T-cell (primary cell): ENCODE data around the gene HIRIP3. TPM values are rescaled to one million over a fixed set of nuclear protein-coding genes. Genes with fewer than 3 reads are reported as not detected.

Source experiments
- ATAC-seq, 4 experiments: fragments of 200-7000 bp in 3 of 4; fragments of 150-1000 bp in 1 of 4; cut with Tn5 transposase; replicated peaks in 1 of 4; 1 replicate in 3 of 4; 2 replicates in 1 of 4; pipeline ENCODE4 v1.10.0; 2021; ENCODE audit warnings: moderate library complexity in 3 of 4, mild to moderate bottlenecking in 2 of 4, moderate number of reproducible peaks in 1 of 4
- CTCF ChIA-PET, 2 donors: fragments of 300-600 bp; sonication (Branson Sonifier 250); formaldehyde crosslinking; loops; one replicate each; lab custom pipeline; 2022; ENCODE audit warnings: antibody characterized with exemption in 2 of 2; lab: Charles Lee
- POLR2A ChIA-PET, 2 donors: fragments of 300-600 bp; sonication (Branson Sonifier 250); formaldehyde crosslinking; loops; one replicate each; lab custom pipeline; 2022; ENCODE audit warnings: antibody characterized with exemption in 2 of 2; lab: Charles Lee
- DNase-seq, 35 experiments: peaks; one replicate each; pipeline versions ENCODE4 v3.0.0 to v3.0.0-alpha.2; 2013 to 2023
- H3K27ac ChIP-seq: one replicate; pipeline ENCODE4 v1.5.1; 2013; ENCODE audit warnings: low read length
- H3K27me3 ChIP-seq, 2 experiments: replicated peaks in 1 of 2; 1 replicate in 1 of 2; 2 replicates in 1 of 2; pipeline versions ENCODE4 v1.6.1 to v1.7.0; 2013; ENCODE audit warnings: low read length in 1 of 2, mixed read lengths in 1 of 2; ENCODE audit not compliant: control insufficient read depth in 2 of 2, insufficient read depth in 2 of 2; ENCODE audit errors: extremely low read depth in 1 of 2
- H3K36me3 ChIP-seq, 2 donors: 1 replicate in 1 of 2; 2 replicates in 1 of 2; pipeline versions ENCODE4 v1.6.1 to v1.7.0; 2013; ENCODE audit warnings: low read length in 1 of 2; ENCODE audit not compliant: control insufficient read depth in 2 of 2, insufficient read depth in 1 of 2; ENCODE audit errors: extremely low read depth in 1 of 2
- H3K4me1 ChIP-seq, 2 experiments: 1 replicate in 1 of 2; 2 replicates in 1 of 2; pipeline versions ENCODE4 v1.6.1 to v1.7.0; 2013; ENCODE audit warnings: low read length in 2 of 2, mixed read lengths in 1 of 2; ENCODE audit not compliant: insufficient read depth in 2 of 2, control insufficient read depth in 1 of 2; ENCODE audit errors: extremely low read depth in 1 of 2
- H3K4me3 ChIP-seq, 2 donors: 1 replicate in 1 of 2; 2 replicates in 1 of 2; pipeline versions ENCODE4 v1.5.1 to v1.7.0; 2013; ENCODE audit warnings: mild to moderate bottlenecking in 2 of 2, low read length in 1 of 2, moderate library complexity in 1 of 2; ENCODE audit not compliant: control insufficient read depth in 1 of 2; ENCODE audit errors: extremely low read depth in 1 of 2
- H3K9me3 ChIP-seq: 2 replicates; pipeline ENCODE4 v1.7.0; 2013
- H3K27ac Mint-ChIP-seq, 2 donors: one replicate each; pipeline ENCODE4 v1.8.0; 2020 to 2021; ENCODE audit warnings: mild to moderate bottlenecking in 2 of 2, mixed read lengths in 2 of 2
- H3K27me3 Mint-ChIP-seq, 2 donors: one replicate each; pipeline ENCODE4 v1.8.0; 2021 to 2022; ENCODE audit warnings: mixed read lengths in 2 of 2
- H3K36me3 Mint-ChIP-seq: one replicate; pipeline ENCODE4 v1.8.0; 2021; ENCODE audit warnings: mixed read lengths
- H3K4me1 Mint-ChIP-seq, 3 donors: one replicate each; pipeline ENCODE4 v1.8.0; 2020 to 2022; ENCODE audit warnings: mixed read lengths in 3 of 3, mild to moderate bottlenecking in 1 of 3
- H3K4me3 Mint-ChIP-seq, 3 donors: one replicate each; pipeline ENCODE4 v1.8.0; 2020 to 2022; ENCODE audit warnings: mild to moderate bottlenecking in 3 of 3, mixed read lengths in 3 of 3, moderate library complexity in 3 of 3
- H3K9me3 Mint-ChIP-seq, 3 donors: one replicate each; pipeline ENCODE4 v1.8.0; 2020 to 2022; ENCODE audit warnings: mixed read lengths in 3 of 3
- WGBS: methylation state at CpG from one replicate; pipeline ENCODE4 v1.1.5; 2013; ENCODE audit warnings: missing lambda C conversion rate; ENCODE audit not compliant: insufficient coverage; 5-methylcytosine and 5-hydroxymethylcytosine counted together
- total RNA-seq, 35 experiments: library from RNA in 6 of 35; stranded (reverse) in 6 of 35; fragments of 120-200 nt in 1 of 35; gene quantifications; one replicate each; pipeline versions ENCODE4 v1.2.1 to v1.2.4 and lab custom pipeline; 2013 to 2026

The HIRIP3 gene
- total RNA-seq, 5 donors from 2014 or later (not counting 1 experiment from before 2014, with no cell fraction given) = 15.0 to 22.8 (median 20.3) TPM

DNA sequence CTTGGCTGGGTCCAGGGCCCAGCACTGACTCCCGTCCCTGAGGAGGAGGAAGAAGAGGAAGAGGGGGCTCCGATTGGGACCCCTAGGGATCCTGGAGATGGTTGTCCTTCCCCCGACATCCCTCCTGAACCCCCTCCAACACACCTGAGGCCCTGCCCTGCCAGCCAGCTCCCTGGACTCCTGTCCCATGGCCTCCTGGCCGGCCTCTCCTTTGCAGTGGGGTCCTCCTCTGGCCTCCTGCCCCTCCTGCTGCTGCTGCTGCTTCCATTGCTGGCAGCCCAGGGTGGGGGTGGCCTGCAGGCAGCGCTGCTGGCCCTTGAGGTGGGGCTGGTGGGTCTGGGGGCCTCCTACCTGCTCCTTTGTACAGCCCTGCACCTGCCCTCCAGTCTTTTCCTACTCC is 8.5 kb downstream of the HIRIP3 start:
- Histone ChIP-seq H3K4me3 (no peak overlapping the region), H3K4me1 (no peaks in the 10 kb centered on the region), H3K9me3 (no peaks in the 10 kb centered on the region), H3K36me3 (peaks cover 15 to 82% of the 10 kb centered on the region in 2 donors), H3K27ac (no peak overlapping the region), H3K27me3 (no peaks in the 10 kb centered on the region)
- H3K27me3 Mint-ChIP-seq = no peaks in the 10 kb centered on the region
- WGBS = no CpG with 5 or more reads among the region's 5 CpGs
- ATAC-seq = no peak
- DNase-seq = no peak
- no peaks in the 10 kb centered on the region for H3K4me1 Mint-ChIP-seq
- H3K4me3 Mint-ChIP-seq = no peak overlapping the region
- peaks cover 53% of the 10 kb centered on the region for H3K36me3 Mint-ChIP-seq
- no peaks in the 10 kb centered on the region for H3K9me3 Mint-ChIP-seq
- ChIA-PET POLR2A (no interaction called here), CTCF (no interaction called here)
- no peak overlapping the region for H3K27ac Mint-ChIP-seq

DNA sequence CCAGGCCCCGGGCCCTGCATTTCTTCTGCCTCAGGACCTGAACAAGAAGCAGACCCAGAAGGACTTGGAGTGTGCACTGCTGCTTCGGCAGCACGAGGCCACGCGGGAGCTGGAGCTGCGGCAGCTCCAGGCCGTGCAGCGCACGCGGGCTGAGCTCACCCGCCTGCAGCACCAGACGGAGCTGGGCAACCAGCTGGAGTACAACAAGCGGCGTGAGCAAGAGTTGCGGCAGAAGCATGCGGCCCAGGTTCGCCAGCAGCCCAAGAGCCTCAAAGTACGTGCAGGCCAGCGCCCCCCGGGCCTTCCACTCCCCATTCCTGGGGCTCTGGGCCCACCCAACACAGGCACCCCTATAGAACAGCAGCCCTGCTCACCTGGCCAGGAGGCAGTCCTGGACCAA is 9.2 kb downstream of the HIRIP3 start:
- no peaks in the 10 kb centered on the region for H3K27me3 Mint-ChIP-seq
- POLR2A ChIA-PET = no interaction called here
- Histone ChIP-seq H3K27me3 (no peaks in the 10 kb centered on the region), H3K36me3 (peaks cover 15 to 82% of the 10 kb centered on the region in 2 donors), H3K27ac (no peak overlapping the region), H3K4me1 (no peaks in the 10 kb centered on the region), H3K4me3 (no peak overlapping the region), H3K9me3 (no peaks in the 10 kb centered on the region)
- WGBS = 95% methylated on average over 15 of the region's 20 CpGs
- no peaks in the 10 kb centered on the region for H3K9me3 Mint-ChIP-seq
- no peak overlapping the region for H3K4me3 Mint-ChIP-seq
- H3K27ac Mint-ChIP-seq = no peak overlapping the region
- no peaks in the 10 kb centered on the region for H3K4me1 Mint-ChIP-seq
- ATAC-seq (no peak), DNase-seq (no peak)
- CTCF ChIA-PET = no interaction called here
- H3K36me3 Mint-ChIP-seq = peaks cover 56% of the 10 kb centered on the region

DNA sequence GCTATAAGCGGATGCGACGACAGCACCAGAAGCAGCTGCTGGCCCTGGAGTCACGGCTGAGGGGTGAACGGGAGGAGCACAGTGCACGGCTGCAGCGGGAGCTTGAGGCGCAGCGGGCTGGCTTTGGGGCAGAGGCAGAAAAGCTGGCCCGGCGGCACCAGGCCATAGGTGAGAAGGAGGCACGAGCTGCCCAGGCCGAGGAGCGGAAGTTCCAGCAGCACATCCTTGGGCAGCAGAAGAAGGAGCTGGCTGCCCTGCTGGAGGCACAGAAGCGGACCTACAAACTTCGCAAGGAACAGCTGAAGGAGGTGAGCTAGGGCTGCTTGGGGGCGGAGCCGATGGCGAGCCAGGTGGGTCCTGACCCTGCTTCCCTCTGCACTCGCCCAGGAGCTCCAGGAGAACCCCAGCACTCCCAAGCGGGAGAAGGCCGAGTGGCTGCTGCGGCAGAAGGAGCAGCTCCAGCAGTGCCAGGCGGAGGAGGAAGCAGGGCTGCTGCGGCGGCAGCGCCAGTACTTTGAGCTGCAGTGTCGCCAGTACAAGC is 10.1 kb downstream of the HIRIP3 start:
- DNase-seq = no peak
- Histone ChIP-seq H3K27me3 (no peaks in the 10 kb centered on the region), H3K36me3 (peaks cover 15 to 84% of the 10 kb centered on the region in 2 donors), H3K9me3 (no peaks in the 10 kb centered on the region), H3K4me1 (no peaks in the 10 kb centered on the region), H3K4me3 (no peak overlapping the region), H3K27ac (no peak overlapping the region)
- H3K4me3 Mint-ChIP-seq = no peak overlapping the region
- H3K27me3 Mint-ChIP-seq = no peaks in the 10 kb centered on the region
- H3K36me3 Mint-ChIP-seq = peaks cover 57% of the 10 kb centered on the region
- ATAC-seq = no peak
- CTCF ChIA-PET = no interaction called here
- no peaks in the 10 kb centered on the region for H3K9me3 Mint-ChIP-seq
- WGBS = 97% methylated on average over 25 of the region's 28 CpGs
- H3K27ac Mint-ChIP-seq = no peak overlapping the region
- no peaks in the 10 kb centered on the region for H3K4me1 Mint-ChIP-seq
- POLR2A ChIA-PET = no interaction called here

DNA sequence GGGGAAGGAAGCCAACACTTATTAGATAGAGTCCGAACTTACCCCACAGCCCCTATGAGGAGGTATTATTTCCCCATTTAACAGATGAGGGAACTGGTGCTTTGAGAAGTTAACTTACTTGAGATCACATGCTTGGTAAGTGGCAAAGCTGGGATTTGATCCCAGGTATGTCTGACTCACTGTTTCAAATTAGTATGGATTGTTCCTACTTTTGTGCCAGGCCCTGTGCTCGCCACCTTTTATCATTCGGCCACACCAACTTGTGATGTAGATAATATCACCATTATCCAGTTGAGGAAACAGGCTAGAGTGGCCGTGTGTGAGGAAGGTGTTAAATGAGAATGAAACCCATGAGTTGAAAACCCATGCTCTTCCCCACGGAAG is 10.7 kb downstream of the HIRIP3 start:
- POLR2A ChIA-PET = no interaction called here
- ATAC-seq = no peak
- peaks cover 15 to 88% of the 10 kb centered on the region in 2 donors for H3K36me3 ChIP-seq
- Mint-ChIP-seq H3K9me3 (no peaks in the 10 kb centered on the region), H3K36me3 (peaks cover 57% of the 10 kb centered on the region), H3K27ac (no peak overlapping the region), H3K4me1 (no peaks in the 10 kb centered on the region), H3K4me3 (no peak overlapping the region), H3K27me3 (no peaks in the 10 kb centered on the region)
- CTCF ChIA-PET = no interaction called here
- DNase-seq = no peak
- H3K4me3 ChIP-seq = no peak overlapping the region
- no CpG with 5 or more reads among the region's 5 CpGs for WGBS
- no peaks in the 10 kb centered on the region for H3K9me3 ChIP-seq
- H3K27ac ChIP-seq = no peak overlapping the region
- no peaks in the 10 kb centered on the region for H3K4me1 ChIP-seq
- no peaks in the 10 kb centered on the region for H3K27me3 ChIP-seq

DNA sequence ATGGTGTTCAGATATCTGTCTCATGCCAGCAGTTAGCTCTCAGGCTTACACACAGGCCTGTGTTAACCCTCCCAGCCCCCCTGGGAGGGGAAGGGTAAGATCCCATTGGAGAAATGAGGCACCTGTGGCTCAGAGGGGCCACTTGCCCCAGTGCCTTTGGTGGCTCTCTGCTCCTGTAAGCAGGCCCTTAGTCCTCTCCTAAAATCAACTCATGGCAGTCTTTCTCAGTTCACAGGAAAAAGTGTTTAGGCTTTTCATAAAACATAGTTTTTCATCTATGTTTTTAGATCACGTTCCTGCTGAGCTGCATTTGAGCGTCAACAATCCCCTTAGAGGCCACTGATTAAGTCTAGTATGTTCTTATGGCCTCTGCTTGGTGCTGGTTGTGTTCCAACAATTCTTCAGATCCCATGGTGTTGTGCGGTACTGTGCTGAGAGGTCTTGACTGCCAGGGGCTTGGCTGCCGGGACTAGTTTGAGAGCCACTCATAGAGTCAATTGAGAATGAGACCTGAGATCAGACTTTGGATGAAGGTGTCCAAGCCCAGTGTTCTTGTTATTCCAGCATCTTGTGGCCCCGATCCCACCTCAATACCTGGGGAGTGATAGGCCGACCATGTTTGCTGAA is 11.2 kb downstream of the HIRIP3 start:
- Mint-ChIP-seq H3K4me1 (no peaks in the 10 kb centered on the region), H3K36me3 (peaks cover 58% of the 10 kb centered on the region), H3K27ac (no peak overlapping the region), H3K9me3 (no peaks in the 10 kb centered on the region), H3K4me3 (no peak overlapping the region), H3K27me3 (no peaks in the 10 kb centered on the region)
- H3K27ac ChIP-seq = no peak overlapping the region
- no peaks in the 10 kb centered on the region for H3K9me3 ChIP-seq
- DNase-seq = no peak
- H3K27me3 ChIP-seq = no peaks in the 10 kb centered on the region
- CTCF ChIA-PET = no interaction called here
- POLR2A ChIA-PET = no interaction called here
- no peaks in the 10 kb centered on the region for H3K4me1 ChIP-seq
- H3K36me3 ChIP-seq = peaks cover 10 to 93% of the 10 kb centered on the region in 2 donors
- 60% methylated on average over 2 of the region's 6 CpGs for WGBS
- no peak for ATAC-seq
- no peak overlapping the region for H3K4me3 ChIP-seq

DNA sequence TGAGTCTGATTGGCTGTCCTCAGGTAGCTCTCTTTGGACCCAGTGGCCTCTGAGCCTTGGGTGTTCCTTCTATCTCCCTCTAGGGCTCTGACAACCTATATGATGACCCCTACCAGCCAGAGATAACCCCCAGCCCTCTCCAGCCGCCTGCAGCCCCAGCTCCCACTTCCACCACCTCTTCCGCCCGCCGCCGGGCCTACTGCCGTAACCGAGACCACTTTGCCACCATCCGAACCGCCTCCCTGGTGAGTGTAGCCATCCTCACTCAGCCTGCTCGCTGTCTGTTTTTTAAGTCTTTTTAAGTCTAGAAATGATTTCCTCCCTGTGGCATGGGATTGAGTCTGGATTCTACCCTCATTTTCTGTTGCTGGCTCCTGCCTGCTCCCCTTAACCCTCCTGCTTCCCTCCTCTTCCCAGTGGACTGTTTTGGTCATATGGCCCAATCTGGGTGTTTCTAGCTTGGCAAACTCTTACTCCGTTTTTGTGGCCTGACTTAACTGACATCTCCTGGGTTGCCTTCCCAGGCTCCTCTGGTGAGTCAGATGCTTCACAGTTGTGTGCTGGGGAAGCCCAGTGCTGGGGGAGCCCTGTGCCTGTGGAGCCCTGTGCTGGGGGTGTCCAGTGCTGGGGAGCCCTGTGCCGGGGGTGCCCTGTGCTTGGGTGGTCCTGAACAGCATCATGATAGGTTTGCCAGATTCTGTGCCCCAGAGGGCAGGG is 11.8 kb downstream of the HIRIP3 start:
- POLR2A ChIA-PET = no interaction called here
- CTCF ChIA-PET = interaction anchor here in 1 of 2 donors (0.6 kb wide), 1 partner anchor 23 kb away, joined by 4 read pairs; no protein-coding TSS in a partner anchor
- Histone ChIP-seq H3K27me3 (no peaks in the 10 kb centered on the region), H3K4me3 (no peak overlapping the region), H3K36me3 (peaks cover 11 to 96% of the 10 kb centered on the region in 2 donors), H3K4me1 (no peaks in the 10 kb centered on the region), H3K27ac (no peak overlapping the region), H3K9me3 (no peaks in the 10 kb centered on the region)
- H3K27me3 Mint-ChIP-seq = no peaks in the 10 kb centered on the region
- peak overlapping the region in 1 of 2 donors; percentile 46 for H3K27ac Mint-ChIP-seq
- H3K9me3 Mint-ChIP-seq = no peaks in the 10 kb centered on the region
- DNase-seq (no peak), ATAC-seq (no peak)
- no peak overlapping the region for H3K4me3 Mint-ChIP-seq
- peaks cover 60% of the 10 kb centered on the region for H3K36me3 Mint-ChIP-seq
- no peaks in the 10 kb centered on the region for H3K4me1 Mint-ChIP-seq
- 71% methylated on average over 3 of the region's 12 CpGs for WGBS
